Loucy (cell line): ENCODE measurements around the gene ABCB9.

Experiments
- H2AFZ ChIP-seq: fragments of 200-600 bp; sonication (generic); 2 replicates; pipeline ENCODE4 v1.6.0; 2016; ENCODE audit warnings: antibody characterized with exemption, mild to moderate bottlenecking, low read length, moderate library complexity
- H3F3A ChIP-seq: fragments of 200-600 bp; 2 replicates; pipeline ENCODE4 v1.6.0; 2016; ENCODE audit warnings: antibody characterized with exemption, low read depth, mild to moderate bottlenecking
- H3K27me3 ChIP-seq: fragments of 200-600 bp; sonication (generic); 2 replicates; pipeline ENCODE4 v1.6.1; 2014; ENCODE audit warnings: low read length, mild to moderate bottlenecking; ENCODE audit not compliant: insufficient read depth, poor library complexity, severe bottlenecking
- H3K36me3 ChIP-seq: fragments of 200-600 bp; sonication (generic); 2 replicates; pipeline ENCODE4 v1.6.1; 2016; ENCODE audit warnings: low read length; ENCODE audit not compliant: insufficient read depth
- H3K4me1 ChIP-seq: fragments of 200-600 bp; sonication (generic); 2 replicates; pipeline ENCODE4 v1.5.1; 2014; ENCODE audit warnings: low read length, mild to moderate bottlenecking; ENCODE audit not compliant: insufficient read depth, poor library complexity, severe bottlenecking
- H3K4me2 ChIP-seq: fragments of 200-600 bp; sonication (generic); 2 replicates; pipeline ENCODE4 v1.6.0; 2014; ENCODE audit warnings: antibody characterized with exemption, low read length, low read depth, mild to moderate bottlenecking; ENCODE audit not compliant: poor library complexity, severe bottlenecking
- H3K4me3 ChIP-seq: fragments of 200-600 bp; sonication (generic); 2 replicates; pipeline ENCODE4 v1.5.1; 2014; ENCODE audit warnings: low read length, mild to moderate bottlenecking, mixed read lengths; ENCODE audit not compliant: poor library complexity, severe bottlenecking
- H3K79me2 ChIP-seq: fragments of 200-600 bp; sonication (generic); 2 replicates; pipeline ENCODE4 v1.6.1; 2014; ENCODE audit warnings: low read length; ENCODE audit not compliant: insufficient read depth
- H3K9ac ChIP-seq: fragments of 200-600 bp; sonication (generic); 2 replicates; pipeline ENCODE4 v1.6.0; 2014; ENCODE audit warnings: mild to moderate bottlenecking, low read depth, low read length, moderate library complexity; ENCODE audit not compliant: poor library complexity, severe bottlenecking
- H3K9me2 ChIP-seq: fragments of 200-600 bp; sonication (generic); replicated peaks from 2 replicates; pipeline ENCODE4 v1.6.1; 2016; ENCODE audit warnings: low read depth, low read length, mixed read lengths
- H3K9me3 ChIP-seq: fragments of 200-600 bp; sonication (generic); 2 replicates; pipeline ENCODE4 v1.6.1; 2014; ENCODE audit warnings: mild to moderate bottlenecking, antibody characterized with exemption, low read length, low read depth; ENCODE audit not compliant: insufficient read depth
- H4K20me1 ChIP-seq: fragments of 200-600 bp; sonication (generic); 2 replicates; pipeline ENCODE4 v1.6.0; 2014; ENCODE audit warnings: antibody characterized with exemption, low read length, mild to moderate bottlenecking; ENCODE audit not compliant: insufficient read depth, poor library complexity, severe bottlenecking
- EZH2phosphoT487 ChIP-seq: fragments of 200-600 bp; IDR thresholded peaks from 2 replicates; pipeline ENCODE4 v1.6.1; 2018; ENCODE audit warnings: antibody characterized with exemption, mild to moderate bottlenecking, moderate library complexity, borderline replicate concordance
- TF ChIP-seq, protein P1 (sequence below): fragments of 200-600 bp; sonication (generic); conservative IDR thresholded peaks from 2 replicates; pipeline ENCODE4 v1.5.1; 2014; ENCODE audit warnings: mild to moderate bottlenecking, antibody characterized with exemption, low read length

ABCB9 gene

DNA sequence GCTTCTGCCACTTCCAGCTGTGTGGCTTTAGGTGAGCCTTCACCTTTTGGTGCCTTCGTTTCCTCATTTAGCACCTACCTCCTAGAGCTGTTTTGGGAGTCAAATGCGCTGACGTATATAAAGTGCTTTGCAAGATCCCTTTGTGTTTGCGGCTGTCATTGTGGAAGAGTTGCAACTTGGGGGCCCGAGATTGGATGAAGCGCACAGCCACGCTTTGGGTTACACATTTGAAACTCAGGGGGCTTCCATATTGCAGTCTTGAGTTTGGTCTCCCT is 13.6 kb upstream of the ABCB9 start:
- no peak for TF ChIP-seq EZH2phosphoT487
- TF ChIP-seq, protein P1, sequence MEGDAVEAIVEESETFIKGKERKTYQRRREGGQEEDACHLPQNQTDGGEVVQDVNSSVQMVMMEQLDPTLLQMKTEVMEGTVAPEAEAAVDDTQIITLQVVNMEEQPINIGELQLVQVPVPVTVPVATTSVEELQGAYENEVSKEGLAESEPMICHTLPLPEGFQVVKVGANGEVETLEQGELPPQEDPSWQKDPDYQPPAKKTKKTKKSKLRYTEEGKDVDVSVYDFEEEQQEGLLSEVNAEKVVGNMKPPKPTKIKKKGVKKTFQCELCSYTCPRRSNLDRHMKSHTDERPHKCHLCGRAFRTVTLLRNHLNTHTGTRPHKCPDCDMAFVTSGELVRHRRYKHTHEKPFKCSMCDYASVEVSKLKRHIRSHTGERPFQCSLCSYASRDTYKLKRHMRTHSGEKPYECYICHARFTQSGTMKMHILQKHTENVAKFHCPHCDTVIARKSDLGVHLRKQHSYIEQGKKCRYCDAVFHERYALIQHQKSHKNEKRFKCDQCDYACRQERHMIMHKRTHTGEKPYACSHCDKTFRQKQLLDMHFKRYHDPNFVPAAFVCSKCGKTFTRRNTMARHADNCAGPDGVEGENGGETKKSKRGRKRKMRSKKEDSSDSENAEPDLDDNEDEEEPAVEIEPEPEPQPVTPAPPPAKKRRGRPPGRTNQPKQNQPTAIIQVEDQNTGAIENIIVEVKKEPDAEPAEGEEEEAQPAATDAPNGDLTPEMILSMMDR, result no peak
- H3K9me2 ChIP-seq, result no peaks in the 10 kb centered on the region
- no peaks in the 10 kb centered on the region for H3F3A ChIP-seq
- peak overlapping the region; percentile 91 for H2AFZ ChIP-seq
- H3K4me1 ChIP-seq, result peaks cover 41% of the 10 kb centered on the region
- H3K9me3 ChIP-seq, result no peaks in the 10 kb centered on the region
- peak overlapping the region; percentile 96 for H3K4me2 ChIP-seq
- H3K27me3 ChIP-seq, result no peaks in the 10 kb centered on the region
- peaks cover 80% of the 10 kb centered on the region for H3K79me2 ChIP-seq
- H4K20me1 ChIP-seq, result peaks cover 29% of the 10 kb centered on the region
- peak overlapping the region; percentile 90 for H3K9ac ChIP-seq
- H3K36me3 ChIP-seq, result 0 out of 2 replicates have a peak, but pooled peaks cover 5% of the 10 kb centered on the region
- H3K4me3 ChIP-seq, result peak overlapping the region; percentile 94

DNA sequence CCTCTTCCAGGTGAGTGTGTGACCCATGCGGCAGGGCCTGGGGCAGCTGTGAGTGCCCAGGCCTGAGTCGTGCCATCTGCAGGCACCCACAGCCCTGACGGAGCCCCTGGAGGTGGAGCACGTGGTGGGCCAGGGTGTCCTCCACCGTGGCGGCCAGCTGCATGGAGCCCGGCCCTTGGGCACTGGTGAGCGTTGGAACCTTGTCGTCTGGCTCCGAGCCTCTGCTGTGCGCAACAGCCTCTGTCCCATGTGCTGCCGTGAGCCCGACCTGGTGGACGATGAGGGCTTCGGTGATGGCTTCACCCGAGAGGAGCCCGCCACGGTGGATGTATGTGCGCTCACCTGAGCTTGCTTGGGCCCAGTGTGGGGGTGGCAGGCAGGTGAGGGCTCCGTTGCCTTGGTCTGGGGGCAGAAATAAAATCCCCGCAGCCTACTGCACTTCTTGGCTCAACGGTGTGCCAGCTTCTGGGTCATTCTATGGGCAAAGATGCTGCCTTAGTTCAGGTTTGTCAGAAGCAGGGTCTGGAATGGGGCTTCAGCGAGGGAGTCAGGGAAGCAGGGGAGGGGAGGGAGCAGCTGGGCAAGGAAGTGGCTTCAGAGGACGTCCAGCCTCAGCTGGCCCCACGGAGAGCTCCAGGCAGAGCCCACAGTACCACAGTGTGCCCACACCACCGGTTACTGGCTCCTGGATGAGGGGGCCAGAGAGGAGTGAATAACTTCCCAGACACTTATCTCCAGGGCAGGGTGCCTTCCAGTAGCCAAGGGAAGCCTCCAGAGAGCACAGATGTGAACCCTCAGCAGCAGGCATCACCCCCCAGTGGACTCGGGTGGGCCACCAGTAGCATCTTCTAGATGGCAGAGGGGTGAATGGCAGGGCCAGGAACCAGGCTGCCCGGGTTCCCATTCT is 13.0 kb upstream of the ABCB9 start:
- H3K4me3 ChIP-seq, result peak overlapping the region; percentile 94
- no peaks in the 10 kb centered on the region for H3F3A ChIP-seq
- H3K9me2 ChIP-seq, result no peaks in the 10 kb centered on the region
- H3K9ac ChIP-seq, result peak overlapping the region; percentile 90
- H3K79me2 ChIP-seq, result peaks cover 80% of the 10 kb centered on the region
- no peak overlapping the region for H2AFZ ChIP-seq
- 0 out of 2 replicates have a peak, but pooled peaks cover 5% of the 10 kb centered on the region for H3K36me3 ChIP-seq
- peaks cover 29% of the 10 kb centered on the region for H4K20me1 ChIP-seq
- no peaks in the 10 kb centered on the region for H3K27me3 ChIP-seq
- peaks cover 39% of the 10 kb centered on the region for H3K4me1 ChIP-seq
- H3K4me2 ChIP-seq, result peak overlapping the region; percentile 96
- no peak for TF ChIP-seq EZH2phosphoT487
- no peaks in the 10 kb centered on the region for H3K9me3 ChIP-seq

DNA sequence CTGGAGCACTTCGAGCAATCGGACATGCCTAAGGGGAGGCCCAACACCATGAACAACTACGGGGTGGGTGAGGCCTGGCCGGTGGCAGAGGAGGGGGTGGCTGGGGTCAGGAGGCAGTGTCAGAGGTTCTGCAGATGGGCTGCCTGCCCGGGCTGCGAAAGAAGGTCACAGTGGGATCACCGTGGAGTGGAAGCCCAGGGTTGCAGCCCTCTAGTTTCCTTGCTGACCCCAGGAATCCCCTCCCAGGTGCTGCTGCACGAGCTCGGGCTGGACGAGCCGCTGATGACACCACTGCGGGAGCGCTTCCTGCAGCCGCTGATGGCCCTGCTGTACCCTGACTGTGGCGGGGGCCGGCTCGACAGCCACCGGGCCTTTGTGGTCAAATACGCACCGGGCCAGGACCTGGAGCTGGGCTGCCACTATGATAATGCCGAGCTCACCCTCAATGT is 12.3 kb upstream of the ABCB9 start:
- H4K20me1 ChIP-seq, result peaks cover 29% of the 10 kb centered on the region
- no peak overlapping the region for H3K4me3 ChIP-seq
- TF ChIP-seq, protein P1, result no peak
- no peak for TF ChIP-seq EZH2phosphoT487
- peak overlapping the region; percentile 96 for H3K4me2 ChIP-seq
- H3K36me3 ChIP-seq, result 0 out of 2 replicates have a peak, but pooled peaks cover 5% of the 10 kb centered on the region
- no peak overlapping the region for H2AFZ ChIP-seq
- H3K9ac ChIP-seq, result no peak overlapping the region
- no peaks in the 10 kb centered on the region for H3K9me3 ChIP-seq
- peaks cover 80% of the 10 kb centered on the region for H3K79me2 ChIP-seq
- peaks cover 33% of the 10 kb centered on the region for H3K4me1 ChIP-seq
- H3K27me3 ChIP-seq, result no peaks in the 10 kb centered on the region
- no peaks in the 10 kb centered on the region for H3K9me2 ChIP-seq
- H3F3A ChIP-seq, result no peaks in the 10 kb centered on the region
